Activated naive CD4-positive, alpha-beta T cell (primary cell): ENCODE results near the gene ABCA4.

ENCODE experiments used
- DNase-seq, 4 experiments: peaks; one replicate each; lab custom pipeline; 2025; lab: John Stamatoyannopoulos, UW

Gene ABCA4

GRCh38 chr1:94122201-94122970, 1.4 kb upstream of the ABCA4 start:
- DNase-seq: no peak

GRCh38 chr1:94121411-94121821, 468 bp upstream of the ABCA4 start:
- DNase-seq: no peak

- DNase-seq: no peak
Measured at GRCh38 chr1:94120570-94120901, 412 bp downstream of the ABCA4 start.

- DNase-seq: no peak
Measured at GRCh38 chr1:94119796-94120569, 965 bp downstream of the ABCA4 start.

GRCh38 chr1:94119306-94119705, 1.6 kb downstream of the ABCA4 start:
- no peak for DNase-seq

- DNase-seq: no peak
Measured at GRCh38 chr1:94118471-94118870, 2.5 kb downstream of the ABCA4 start.

- DNase-seq: no peak
Measured at GRCh38 chr1:94118013-94118412, 2.9 kb downstream of the ABCA4 start.

- no peak for DNase-seq
Measured at GRCh38 chr1:94117259-94117851, 3.6 kb downstream of the ABCA4 start.

- DNase-seq: no peak
Measured at GRCh38 chr1:94115900-94116436, 5.0 kb downstream of the ABCA4 start.

- no peak for DNase-seq
Measured at GRCh38 chr1:94115254-94115899, 5.6 kb downstream of the ABCA4 start.

- no peak for DNase-seq
Measured at GRCh38 chr1:94113589-94114226, 7.2 kb downstream of the ABCA4 start.

- no peak for DNase-seq
Measured at GRCh38 chr1:94111879-94112278, 9.1 kb downstream of the ABCA4 start.

- DNase-seq: no peak
Measured at GRCh38 chr1:94110946-94111740, 9.8 kb downstream of the ABCA4 start.

- DNase-seq: no peak
Measured at GRCh38 chr1:94110021-94110761, 10.8 kb downstream of the ABCA4 start.

GRCh38 chr1:94109478-94109877, 11.5 kb downstream of the ABCA4 start:
- DNase-seq: no peak

GRCh38 chr1:94107141-94107540, 13.8 kb downstream of the ABCA4 start:
- DNase-seq: no peak

- no peak for DNase-seq
Measured at GRCh38 chr1:94106716-94107115, 14.2 kb downstream of the ABCA4 start.

GRCh38 chr1:94105957-94106529, 14.9 kb downstream of the ABCA4 start:
- no peak for DNase-seq

- no peak for DNase-seq
Measured at GRCh38 chr1:94105581-94105952, 15.4 kb downstream of the ABCA4 start.
